Activated naive CD4-positive, alpha-beta T cell treated with anti-CD3 and anti-CD28 coated beads, Interleukin-2, amount 50 U/mL, for 72 hours (primary cell): ENCODE data around the gene TSC22D1. TPM values are rescaled to one million over a fixed set of nuclear protein-coding genes. Genes with fewer than 3 reads are reported as not detected.

Source experiments
- total RNA-seq, 2 donors: library from RNA; stranded (reverse); gene quantifications; one replicate each; pipeline ENCODE4 v1.2.3, GENCODE V29; 2022

The TSC22D1 gene
- total RNA-seq, 2 donors from 2014 or later = 7.9 to 12.7 TPM

Other genes starting within 250 kb of the TSC22D1 start
- gene SERP2, start 202.5 kb downstream of the TSC22D1 start, total RNA-seq = 1 to 10 TPM in 1 of 2 donors, under 1 TPM in 1; 0.43 to 2.2 TPM